ELR (cell line): Measurements from ENCODE around the gene KRT7.

Experiments used
- DNase-seq: peaks from one replicate; pipeline ENCODE4 v3.0.0-alpha.2; 2015; ENCODE audit warnings: low read depth

KRT7 gene

GRCh38 chr12:52211716-52212585 lies 21.1 kb upstream of the KRT7 start:
- DNase-seq: no peak

- DNase-seq: no peak
Measured at GRCh38 chr12:52212701-52213563, 20.1 kb upstream of the KRT7 start.

- peak; percentile 86 for DNase-seq
Measured at GRCh38 chr12:52213564-52214420, 19.3 kb upstream of the KRT7 start.

DNA sequence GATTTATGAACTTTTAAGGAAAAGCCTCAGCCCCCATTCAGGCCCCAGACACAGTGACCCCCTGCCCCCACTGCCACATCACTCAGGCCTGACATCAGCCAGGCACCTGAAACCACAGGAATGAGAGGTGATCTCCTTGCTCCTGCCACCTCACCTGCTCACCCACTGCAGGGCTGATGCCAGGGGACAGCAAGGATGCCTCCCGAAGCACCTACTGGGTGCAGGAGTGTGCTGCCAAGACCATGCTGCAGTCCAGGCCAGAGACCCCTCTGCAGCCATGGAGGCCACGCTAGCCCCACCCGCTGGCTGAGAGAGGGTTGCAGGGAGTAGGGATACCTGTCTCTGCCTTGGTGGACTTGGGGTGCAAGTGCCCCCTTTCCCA lies 18.6 kb upstream of the KRT7 start:
- no peak for DNase-seq

GRCh38 chr12:52215587-52216031 lies 17.4 kb upstream of the KRT7 start:
- DNase-seq: peak; percentile 92

GRCh38 chr12:52216100-52216499 lies 16.9 kb upstream of the KRT7 start:
- DNase-seq: peak; percentile 42

- no peak for DNase-seq
Measured at GRCh38 chr12:52216807-52217206, 16.2 kb upstream of the KRT7 start.

GRCh38 chr12:52217223-52217622 lies 15.8 kb upstream of the KRT7 start:
- DNase-seq: no peak

DNA sequence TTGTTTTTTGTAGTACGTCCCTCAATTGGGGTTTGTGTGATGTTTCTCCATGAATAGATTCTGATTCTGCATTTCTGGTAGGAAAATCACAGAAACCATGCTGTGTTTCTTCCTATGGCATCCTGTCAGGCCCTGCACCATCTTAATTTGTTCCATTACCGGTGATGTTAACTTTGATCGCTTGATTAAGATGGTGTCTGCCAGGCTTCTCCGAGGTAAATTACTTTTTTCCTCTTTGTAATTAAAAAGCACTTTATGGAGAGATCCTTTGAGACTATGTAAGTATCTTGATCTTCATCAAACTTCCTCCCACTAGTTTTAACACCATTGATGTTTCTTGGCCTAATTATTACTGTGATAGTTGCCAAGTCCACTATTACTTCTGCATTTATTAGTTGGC lies 15.0 kb upstream of the KRT7 start:
- DNase-seq: no peak

DNA sequence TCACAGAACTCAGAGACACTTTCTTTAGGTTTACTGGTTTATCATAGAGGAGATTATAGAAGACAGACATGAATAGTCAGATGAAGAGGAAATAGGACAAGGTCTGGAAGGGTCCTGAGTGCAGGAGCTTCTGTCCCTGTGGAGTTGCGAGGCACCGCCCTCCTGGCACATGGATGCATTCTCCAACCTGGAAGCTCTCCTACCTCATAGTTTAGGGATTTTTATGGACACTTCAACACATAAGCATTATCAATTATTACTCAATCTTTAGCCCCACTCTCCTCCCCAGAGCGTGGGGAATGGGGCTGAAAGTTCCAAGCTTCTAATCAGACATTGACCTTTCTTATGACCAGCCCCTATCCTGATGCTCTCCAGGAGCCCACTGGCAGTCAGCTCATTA lies 12.6 kb upstream of the KRT7 start:
- no peak for DNase-seq

GRCh38 chr12:52221070-52221781 lies 11.8 kb upstream of the KRT7 start:
- DNase-seq: no peak

GRCh38 chr12:52221912-52222457 lies 11.1 kb upstream of the KRT7 start:
- peak; percentile 69 for DNase-seq

DNA sequence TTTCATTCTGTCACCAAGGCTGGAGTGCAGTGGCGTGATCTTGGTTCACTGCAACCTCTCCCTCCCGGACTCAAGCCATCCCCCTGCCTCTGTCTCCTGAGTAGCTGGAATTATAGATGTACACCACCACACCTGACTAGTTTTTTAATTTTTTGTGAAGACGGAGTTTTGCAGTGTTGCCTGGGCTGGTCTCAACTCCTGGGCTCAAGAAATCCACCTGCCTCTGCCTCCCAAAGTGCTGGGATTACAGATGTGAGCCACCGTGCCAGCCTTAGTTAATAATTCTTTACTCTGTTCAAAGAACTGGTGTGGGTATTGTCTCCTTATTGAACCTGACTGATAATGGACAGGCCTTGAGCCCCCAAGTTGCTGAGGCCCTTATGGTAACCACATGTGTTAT lies 10.4 kb upstream of the KRT7 start:
- DNase-seq: no peak

GRCh38 chr12:52223406-52224039 lies 9.5 kb upstream of the KRT7 start:
- DNase-seq: peak; percentile 88

GRCh38 chr12:52224151-52224550 lies 8.9 kb upstream of the KRT7 start:
- DNase-seq: peak; percentile 50

DNA sequence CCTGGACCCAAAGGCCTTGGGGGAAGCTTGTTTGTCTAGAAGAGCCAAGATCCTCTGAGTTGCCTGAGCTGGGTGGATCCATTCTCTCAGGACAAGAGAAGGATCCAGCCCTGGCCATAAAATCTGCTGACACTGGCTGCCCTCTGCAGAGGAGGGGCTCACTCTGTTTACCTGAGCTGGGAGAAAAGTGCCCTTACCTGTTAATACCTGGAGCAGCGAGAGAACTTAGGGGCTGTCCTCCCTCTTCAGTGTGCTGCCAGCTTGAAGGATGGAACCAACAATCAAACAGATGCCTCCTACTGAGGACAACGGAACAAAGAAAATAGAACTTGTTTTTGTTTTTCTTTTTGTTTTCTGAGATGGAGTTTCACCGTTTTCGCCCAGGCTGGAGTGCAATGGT lies 7.3 kb upstream of the KRT7 start:
- no peak for DNase-seq

DNA sequence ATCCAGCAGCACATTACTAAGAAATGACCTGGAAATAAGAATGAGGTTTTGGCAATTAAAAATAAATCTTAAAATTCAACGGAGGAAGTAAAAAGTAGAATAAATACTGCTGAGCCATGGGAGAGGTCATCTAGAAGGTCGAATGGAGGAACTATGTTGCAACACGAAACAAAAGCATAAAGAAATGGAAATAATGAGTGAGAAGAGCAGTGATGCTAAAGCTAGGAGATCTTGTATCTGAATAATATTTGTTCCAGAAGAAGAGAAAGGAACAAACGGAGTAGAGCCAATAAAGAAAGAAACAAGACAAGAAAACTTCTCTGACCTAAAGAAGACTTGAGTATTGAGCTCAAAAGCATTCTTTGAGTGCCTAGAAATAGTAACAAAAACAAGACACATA lies 6.6 kb upstream of the KRT7 start:
- no peak for DNase-seq

- DNase-seq: no peak
Measured at GRCh38 chr12:52227606-52228166, 5.4 kb upstream of the KRT7 start.

DNA sequence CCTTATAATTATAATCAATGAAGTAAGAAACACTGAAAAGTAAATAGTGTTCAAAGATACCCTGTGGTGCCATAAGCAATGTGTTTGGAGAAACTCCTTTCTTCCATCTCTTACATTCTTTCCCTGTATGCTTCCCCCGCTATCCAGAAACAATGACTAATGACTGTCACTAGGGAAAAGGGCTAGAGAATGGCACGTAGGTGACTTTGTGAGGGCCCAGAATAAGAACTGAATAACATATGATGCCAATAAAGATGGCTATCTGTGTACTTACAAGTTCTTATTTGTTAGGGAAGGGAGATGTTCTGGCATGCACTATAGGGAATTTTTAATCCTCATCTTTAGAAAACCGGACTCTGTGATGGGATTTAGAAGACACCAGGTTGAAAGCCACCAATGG lies 4.7 kb upstream of the KRT7 start:
- no peak for DNase-seq

DNA sequence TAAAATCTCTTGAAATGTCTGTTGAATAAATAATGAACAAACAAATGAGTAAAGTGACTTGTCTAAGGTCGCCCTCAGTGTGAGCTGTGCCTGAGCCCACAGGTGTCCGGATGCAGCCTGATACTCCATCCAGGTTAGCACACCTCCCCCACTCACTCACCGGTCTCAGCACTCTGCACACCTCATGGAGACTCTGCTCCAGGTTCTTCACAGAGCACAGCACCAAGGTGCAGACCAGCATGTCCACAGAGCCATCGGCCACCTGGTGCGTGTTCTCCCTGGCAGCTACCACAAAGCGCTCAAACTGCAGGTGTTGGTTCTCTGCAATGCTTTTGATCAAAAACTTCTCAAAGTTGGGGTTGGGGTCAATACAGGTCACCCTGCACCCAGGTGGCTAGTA lies 4.1 kb upstream of the KRT7 start:
- no peak for DNase-seq
